ENCODE measurements around the gene ARHGAP33.

ARHGAP33 gene, protein sequence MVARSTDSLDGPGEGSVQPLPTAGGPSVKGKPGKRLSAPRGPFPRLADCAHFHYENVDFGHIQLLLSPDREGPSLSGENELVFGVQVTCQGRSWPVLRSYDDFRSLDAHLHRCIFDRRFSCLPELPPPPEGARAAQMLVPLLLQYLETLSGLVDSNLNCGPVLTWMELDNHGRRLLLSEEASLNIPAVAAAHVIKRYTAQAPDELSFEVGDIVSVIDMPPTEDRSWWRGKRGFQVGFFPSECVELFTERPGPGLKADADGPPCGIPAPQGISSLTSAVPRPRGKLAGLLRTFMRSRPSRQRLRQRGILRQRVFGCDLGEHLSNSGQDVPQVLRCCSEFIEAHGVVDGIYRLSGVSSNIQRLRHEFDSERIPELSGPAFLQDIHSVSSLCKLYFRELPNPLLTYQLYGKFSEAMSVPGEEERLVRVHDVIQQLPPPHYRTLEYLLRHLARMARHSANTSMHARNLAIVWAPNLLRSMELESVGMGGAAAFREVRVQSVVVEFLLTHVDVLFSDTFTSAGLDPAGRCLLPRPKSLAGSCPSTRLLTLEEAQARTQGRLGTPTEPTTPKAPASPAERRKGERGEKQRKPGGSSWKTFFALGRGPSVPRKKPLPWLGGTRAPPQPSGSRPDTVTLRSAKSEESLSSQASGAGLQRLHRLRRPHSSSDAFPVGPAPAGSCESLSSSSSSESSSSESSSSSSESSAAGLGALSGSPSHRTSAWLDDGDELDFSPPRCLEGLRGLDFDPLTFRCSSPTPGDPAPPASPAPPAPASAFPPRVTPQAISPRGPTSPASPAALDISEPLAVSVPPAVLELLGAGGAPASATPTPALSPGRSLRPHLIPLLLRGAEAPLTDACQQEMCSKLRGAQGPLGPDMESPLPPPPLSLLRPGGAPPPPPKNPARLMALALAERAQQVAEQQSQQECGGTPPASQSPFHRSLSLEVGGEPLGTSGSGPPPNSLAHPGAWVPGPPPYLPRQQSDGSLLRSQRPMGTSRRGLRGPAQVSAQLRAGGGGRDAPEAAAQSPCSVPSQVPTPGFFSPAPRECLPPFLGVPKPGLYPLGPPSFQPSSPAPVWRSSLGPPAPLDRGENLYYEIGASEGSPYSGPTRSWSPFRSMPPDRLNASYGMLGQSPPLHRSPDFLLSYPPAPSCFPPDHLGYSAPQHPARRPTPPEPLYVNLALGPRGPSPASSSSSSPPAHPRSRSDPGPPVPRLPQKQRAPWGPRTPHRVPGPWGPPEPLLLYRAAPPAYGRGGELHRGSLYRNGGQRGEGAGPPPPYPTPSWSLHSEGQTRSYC

DNA sequence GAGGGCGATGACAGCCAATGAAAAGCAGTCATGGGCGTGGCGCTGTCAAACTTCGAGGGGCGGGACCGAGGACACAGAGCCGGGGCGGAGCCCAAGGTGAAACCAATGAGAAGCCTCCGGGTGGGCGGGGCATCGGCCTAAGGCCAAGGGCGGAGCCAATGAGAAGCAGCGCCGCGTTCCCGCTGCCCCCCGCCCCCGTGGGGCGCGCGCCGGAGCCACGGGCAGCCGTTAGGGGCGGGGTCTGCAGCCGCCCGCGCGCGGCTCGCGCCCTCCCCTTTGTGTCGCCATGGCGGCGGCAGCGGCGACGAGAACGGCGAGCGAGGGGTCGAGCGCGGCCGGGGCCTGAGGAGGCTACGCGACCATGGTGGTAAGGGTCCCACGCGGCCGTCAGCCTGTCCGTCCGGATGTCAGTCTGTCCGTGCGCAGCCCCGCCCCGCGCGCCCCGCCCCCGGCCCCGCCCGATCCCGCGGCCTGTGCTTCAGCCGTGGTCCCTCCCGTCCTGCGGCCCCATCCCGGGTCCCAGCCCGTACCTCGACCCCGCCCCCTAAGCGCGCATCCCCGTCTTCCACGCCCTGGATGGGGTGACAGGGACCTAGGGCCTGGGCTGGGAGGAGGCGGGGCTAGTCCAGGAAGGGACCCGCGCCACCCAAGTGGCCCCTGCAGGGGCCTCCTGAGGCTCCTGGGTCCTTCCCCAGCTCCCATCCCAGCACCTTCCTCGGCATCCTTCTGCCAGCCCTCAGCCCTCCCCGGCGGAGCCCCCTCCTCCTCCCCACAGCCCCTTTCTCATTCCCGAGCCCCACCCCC is at the start of gene ARHGAP33:
ARHGAP33 (plus strand) TSS at position 267 of the 804 bp plus-strand sequence; CDS start at position 362, 95 bp downstream.
- DNase-seq, result peak; percentile 100

DNA sequence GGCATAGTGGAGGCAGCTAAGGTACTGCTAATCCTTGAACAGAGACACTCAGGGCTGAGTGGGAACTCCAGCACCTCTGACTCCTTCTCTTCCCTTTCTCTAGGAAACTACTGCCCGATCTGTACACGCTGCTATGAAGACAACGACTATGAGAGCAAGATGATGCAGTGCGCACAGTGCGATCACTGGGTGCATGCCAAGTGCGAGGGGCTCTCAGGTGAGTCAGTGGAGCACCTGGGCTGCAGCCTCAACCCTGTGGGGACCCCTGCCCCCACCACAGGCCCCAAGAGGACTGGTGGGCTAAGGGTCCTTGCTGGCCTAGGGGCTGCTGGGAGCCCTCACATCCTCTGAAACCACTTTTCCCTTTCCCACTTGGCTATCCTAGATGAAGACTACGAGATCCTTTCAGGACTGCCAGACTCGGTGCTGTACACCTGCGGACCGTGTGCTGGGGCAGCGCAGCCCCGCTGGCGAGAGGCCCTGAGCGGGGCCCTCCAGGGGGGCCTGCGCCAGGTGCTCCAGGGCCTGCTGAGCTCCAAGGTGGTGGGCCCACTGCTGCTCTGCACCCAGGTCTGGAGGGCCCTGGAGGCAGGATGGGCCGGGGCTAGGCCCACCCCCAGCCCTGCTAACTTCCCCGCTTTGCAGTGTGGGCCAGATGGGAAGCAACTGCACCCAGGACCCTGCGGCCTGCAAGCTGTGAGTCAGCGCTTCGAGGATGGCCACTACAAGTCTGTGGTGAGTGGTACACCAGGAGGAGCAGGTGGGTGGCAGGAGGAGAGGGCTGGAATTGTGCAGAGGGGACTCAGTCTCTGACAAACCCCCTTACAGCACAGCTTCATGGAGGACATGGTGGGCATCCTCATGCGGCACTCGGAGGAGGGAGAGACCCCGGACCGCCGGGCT is 48.1 kb upstream of the ARHGAP33 start:
- no peak for DNase-seq

DNA sequence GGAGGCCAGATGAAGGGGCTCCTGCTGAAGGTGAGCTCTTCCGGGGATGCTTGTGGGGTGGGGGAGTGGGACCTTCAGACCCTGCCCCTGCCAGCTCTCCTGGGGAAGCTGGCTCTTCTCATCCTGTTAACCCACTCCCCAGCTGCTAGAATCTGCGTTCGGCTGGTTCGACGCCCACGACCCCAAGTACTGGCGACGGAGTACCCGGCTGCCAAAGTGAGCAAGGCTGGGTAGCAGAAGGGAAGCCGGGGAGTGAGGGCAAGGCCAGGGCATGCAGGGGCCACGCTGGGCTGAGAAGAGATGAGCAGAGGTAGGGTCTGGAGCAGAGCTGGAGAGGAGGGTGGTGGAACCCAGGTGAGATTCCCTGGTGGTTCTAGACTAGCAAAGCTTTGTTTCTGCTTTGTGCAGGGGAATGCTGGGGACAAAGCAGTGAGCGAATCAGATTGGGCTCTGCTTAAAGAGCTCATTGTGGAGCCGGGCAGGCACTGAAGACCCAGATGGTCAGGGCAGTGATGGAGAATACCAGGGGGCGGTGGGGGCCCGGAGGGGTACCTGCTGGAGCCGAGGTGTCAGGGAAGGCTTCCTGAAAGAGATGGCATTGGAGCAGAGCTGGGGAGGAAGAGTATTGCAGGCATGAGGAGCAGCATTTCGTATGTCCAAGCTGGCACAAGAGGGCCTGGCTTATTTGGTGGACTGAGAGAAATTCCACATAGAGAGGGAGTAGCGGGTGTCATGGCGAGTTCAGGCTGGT is 47.2 kb upstream of the ARHGAP33 start:
- DNase-seq, result no peak

DNA sequence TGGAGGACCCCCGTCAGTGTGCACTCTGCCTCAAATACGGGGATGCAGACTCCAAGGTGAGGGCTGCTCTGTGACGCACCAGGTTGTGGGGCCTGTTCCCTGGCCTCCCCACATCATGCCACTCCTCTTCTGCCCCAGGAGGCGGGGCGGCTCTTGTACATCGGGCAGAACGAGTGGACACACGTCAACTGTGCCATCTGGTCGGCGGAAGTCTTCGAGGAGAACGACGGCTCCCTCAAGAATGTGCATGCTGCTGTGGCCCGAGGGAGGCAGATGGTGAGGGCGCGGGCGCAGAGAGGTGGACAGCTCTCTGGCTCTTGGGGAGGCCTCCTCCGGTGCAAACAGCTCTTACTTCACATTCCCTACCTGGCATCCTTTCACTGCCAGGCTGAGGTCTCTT is 46.3 kb upstream of the ARHGAP33 start:
- DNase-seq, result no peak

DNA sequence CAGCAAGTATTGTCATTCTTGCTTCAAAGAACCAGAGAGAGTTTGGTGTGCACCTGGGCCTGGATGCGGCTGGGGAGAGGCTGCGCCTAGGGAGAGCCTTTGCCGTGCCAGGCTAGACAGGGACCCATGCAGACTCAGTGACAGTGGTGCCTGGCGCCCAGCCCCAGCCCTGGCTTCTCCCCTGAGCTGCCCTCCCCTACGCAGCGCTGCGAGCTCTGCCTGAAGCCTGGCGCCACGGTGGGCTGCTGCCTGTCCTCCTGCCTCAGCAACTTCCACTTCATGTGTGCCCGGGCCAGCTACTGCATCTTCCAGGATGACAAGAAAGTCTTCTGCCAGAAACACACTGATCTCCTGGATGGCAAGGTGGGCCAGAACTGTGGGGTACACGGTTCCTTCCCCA is 45.6 kb upstream of the ARHGAP33 start:
- DNase-seq, result no peak

DNA sequence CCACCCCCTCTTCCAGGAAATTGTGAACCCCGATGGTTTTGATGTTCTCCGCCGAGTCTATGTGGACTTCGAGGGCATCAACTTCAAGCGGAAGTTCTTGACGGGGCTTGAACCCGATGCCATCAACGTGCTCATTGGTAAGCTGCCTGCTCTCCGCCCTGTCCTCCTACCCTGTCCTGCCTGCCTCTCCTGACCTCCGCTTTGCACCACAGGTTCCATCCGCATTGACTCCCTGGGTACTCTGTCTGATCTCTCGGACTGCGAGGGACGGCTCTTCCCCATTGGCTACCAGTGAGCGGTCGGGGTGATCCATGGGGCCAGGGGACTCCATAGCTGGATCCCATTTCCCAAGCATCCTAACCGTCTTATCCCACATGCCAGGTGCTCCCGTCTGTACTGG is 45.0 kb upstream of the ARHGAP33 start:
- DNase-seq, result no peak

DNA sequence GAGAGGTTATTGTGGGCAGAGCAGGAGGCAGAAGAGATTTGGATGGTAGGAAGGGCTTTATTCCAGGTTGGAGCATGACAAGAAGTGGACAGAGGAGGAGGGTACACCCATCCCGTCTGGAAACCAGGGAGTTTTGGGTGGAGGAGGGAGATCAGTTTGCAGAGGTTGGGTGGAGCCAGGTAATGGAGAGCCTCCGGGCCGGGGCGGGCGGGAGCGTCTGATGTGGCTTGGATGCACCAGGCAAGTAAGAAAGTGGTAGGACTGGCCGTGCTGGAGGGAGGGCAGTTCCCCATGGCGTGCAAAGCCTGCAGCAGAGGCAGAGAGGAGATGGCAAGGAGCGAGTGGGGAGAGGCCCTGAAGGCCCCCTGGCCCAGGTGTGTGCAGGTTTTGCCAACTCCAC is 44.0 kb upstream of the ARHGAP33 start:
- DNase-seq, result no peak

DNA sequence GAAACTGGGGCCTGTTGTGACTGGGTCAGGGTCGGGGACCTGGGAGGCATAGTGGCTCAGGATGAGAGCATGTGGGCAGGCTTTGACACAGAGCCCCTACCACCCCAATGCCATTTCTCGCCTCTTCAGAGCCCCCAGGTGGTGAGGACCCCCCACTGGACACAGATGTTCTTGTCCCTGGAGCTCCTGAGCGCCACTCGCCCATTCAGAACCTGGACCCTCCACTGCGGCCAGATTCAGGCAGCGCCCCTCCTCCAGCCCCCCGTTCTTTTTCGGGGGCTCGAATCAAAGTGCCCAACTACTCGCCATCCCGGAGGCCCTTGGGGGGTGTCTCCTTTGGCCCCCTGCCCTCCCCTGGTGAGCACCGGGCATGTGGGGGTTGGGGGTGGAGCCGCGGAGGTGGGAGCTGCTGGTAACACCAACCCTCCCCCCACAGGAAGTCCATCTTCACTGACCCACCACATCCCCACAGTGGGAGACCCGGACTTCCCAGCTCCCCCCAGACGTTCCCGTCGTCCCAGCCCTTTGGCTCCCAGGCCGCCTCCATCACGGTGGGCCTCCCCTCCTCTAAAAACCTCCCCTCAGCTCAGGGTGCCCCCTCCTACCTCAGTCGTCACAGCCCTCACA is 43.5 kb upstream of the ARHGAP33 start:
- DNase-seq, result no peak

DNA sequence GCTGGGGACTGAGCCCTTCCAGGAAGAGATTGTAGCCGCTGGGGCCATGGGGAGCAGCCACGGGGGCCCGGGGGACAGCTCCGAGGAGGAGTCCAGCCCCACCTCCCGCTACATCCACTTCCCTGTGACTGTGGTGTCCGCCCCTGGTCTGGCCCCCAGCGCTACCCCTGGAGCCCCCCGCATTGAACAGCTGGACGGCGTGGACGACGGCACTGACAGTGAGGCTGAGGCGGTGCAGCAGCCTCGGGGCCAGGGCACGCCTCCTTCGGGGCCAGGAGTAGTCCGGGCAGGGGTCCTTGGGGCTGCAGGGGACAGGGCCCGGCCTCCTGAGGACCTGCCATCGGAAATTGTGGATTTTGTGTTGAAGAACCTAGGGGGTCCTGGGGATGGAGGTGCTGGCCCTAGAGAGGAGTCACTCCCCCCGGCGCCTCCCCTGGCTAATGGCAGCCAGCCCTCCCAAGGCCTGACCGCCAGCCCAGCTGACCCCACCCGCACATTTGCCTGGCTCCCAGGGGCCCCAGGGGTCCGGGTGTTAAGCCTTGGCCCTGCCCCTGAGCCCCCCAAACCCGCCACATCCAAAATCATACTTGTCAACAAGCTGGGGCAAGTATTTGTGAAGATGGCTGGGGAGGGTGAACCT is 42.7 kb upstream of the ARHGAP33 start:
- no peak for DNase-seq

DNA sequence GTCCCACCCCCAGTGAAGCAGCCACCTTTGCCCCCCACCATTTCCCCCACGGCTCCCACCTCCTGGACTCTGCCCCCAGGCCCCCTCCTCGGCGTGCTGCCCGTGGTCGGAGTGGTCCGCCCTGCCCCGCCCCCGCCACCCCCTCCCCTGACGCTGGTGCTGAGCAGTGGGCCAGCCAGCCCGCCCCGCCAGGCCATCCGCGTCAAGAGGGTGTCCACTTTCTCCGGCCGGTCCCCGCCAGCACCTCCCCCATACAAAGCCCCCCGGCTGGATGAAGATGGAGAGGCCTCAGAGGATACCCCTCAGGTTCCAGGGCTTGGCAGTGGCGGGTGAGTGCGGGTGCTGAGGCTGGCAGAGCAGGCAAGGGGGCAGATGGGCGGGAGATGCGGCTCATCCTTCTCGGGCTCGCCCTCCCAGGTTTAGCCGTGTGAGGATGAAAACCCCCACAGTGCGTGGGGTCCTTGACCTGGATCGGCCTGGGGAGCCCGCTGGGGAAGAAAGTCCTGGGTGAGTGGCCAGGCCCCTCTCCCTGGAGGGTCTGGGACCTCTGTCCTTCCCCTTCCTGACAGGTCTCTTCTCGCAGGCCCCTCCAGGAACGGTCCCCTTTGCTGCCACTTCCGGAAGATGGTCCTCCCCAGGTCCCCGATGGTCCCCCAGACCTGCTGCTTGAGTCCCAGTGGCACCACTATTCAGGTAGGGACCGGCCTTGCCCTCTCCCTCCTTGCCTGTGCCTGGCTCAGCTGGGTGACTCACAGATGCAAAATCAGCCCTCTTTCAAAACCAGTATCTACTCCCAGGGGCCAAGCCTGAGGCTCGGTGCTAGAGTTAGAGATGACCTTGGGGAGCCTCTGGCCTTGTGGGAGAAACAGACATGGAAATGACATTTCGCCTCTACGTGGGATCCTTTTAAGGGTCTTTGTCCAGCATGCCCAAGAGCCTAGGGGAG is 41.9 kb upstream of the ARHGAP33 start:
- no peak for DNase-seq

DNA sequence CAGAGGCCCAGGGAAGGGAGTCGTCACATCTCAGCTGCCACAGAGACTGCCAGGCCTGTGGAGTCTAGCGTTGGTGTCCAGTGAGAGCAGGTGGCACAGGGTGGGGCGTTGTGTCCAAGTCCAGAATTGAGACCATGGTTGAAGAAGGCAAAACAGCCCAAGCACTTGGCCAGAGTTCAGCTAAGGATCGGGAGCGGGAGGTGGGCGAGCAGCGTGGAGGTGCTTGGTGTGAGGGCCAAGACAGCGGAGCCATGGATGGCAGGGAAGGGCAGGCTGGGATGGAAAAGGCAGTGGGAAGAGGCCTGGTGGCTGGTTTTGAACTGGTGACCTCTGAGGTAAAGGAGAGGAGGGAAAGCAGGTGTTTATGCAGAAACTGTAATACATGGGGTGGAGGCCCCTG is 41.1 kb upstream of the ARHGAP33 start:
- no peak for DNase-seq

DNA sequence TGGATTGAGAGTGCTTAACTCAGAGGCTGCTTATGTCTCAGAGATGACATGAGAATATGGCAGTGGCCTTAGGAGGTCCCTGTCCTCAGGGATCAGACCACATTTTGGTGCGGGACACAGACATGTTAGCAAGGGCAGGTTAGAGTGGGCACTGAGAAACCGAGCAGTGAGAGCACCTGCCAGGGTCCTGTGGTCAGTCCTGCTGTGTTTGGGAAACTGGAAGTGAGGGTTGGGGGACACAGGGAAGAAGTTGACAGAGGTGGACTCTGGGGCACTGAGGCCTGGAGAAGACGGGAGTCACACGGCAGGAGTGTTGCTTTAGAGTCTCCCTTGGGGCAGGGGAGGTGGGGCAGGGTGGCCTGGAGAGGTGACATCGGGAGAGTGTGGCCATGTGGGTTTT is 40.5 kb upstream of the ARHGAP33 start:
- DNase-seq, result no peak

DNA sequence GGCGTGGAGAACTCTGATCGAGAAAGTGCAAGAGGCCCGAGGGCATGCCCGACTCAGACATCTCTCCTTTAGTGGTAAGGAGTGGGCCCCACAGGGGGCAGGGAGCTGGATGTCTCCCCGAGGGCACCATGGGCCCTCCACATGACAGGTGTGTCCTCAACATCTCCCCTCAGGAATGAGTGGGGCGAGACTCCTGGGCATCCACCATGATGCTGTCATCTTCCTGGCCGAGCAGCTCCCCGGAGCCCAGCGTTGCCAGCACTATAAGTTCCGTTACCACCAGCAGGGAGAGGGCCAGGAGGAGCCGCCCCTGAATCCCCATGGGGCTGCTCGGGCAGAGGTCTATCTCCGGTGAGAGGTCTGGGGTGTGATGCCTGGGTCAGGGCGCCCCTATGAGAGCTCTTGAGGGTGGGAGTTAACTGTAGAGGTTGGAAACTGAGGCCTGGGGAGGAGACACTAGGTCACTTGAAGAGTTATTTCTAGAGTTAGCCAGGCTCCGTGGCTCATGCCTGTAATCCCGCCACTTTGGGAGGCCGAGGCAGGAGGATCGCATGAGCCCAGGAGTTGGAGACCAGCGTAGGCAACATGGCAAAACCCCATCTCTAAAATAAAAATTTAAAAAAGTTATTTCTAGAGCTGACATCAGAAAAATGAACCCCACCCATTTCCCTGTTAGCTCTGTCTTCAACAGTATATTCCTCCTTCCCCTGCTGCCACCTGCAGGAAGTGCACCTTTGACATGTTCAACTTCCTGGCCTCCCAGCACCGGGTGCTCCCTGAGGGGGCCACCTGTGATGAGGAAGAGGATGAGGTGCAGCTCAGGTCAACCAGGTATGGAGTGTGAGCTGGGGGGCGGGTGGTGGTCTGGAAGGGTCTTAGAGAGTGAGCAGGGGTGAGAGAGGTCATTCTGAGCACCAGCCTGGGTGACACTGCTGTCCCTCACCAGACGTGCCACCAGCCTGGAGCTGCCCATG is 38.2 kb upstream of the ARHGAP33 start:
- DNase-seq, result no peak

DNA sequence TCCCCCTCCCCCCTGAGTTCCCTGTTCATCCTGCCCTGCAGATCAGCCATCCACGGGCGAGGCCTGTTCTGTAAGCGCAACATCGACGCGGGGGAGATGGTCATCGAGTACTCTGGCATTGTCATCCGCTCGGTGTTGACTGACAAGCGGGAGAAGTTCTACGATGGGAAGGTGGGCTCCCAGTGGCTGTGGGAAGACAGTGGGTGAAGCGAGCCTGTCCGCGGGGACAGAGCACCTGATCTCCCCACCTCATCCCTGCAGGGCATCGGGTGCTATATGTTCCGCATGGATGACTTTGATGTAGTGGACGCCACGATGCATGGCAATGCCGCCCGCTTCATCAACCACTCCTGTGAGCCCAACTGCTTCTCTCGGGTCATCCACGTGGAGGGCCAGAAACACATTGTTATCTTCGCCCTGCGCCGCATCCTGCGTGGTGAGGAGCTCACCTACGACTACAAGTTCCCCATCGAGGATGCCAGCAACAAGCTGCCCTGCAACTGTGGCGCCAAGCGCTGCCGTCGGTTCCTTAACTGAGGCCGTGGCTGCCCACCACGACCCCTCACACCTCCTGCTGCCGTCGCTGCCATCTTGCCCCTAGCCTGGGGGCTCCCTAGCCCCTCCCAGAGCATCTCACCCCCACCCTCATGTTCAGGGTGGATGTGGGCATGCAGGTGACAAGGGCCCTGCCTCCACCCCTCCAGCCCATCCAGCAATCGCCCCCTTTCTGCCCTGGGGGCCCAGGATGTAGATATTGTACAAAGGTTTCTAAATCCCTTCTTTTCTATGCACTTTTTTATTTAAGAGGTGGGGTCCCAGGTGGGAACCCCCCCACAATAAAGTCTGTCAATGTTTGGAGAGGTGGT is 37.1 kb upstream of the ARHGAP33 start:
- DNase-seq, result no peak

DNA sequence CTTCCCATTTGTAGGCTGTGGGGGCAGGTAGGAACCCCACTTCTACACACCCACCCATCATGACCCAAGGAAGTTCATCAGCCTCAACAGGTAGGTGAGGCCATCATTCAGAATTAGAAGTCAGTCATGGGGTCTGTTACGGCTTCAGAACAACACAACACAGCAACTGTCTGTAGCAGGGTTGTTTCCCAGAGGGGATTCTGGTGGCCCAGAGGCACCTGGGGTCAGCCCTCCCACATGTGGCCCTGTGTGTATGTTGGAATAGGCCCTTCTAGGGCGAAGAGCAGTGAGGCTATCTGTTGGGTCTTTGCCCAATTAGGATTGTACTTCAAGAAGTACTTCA is 36.5 kb upstream of the ARHGAP33 start:
- DNase-seq, result no peak
